Endometrial microvascular endothelial cells (primary cell): ENCODE measurements around the gene GANAB. TPM values are rescaled to one million over a fixed set of nuclear protein-coding genes. Genes with fewer than 3 reads are reported as not detected.
"Not testable (repeated sequence)": the region's sequence is repeated elsewhere in the genome, so short reads cannot be mapped to it uniquely, and the experiment has no call there.

Experiments
- in situ Hi-C: cut with HindIII; loops from 2 replicates; pipeline ENCODE4 v1.10.0; 2017; ENCODE audit warnings: low sequenced_read_pairs, low pct_unique_long_range_greater_than_20kb; ENCODE audit errors: inconsistent ontology term
- total RNA-seq: library from RNA; depleted of rRNA; stranded (reverse); fragments of >200 nt; gene quantifications from one replicate; pipeline ENCODE4 v1.2.3, GENCODE V29; 2015; ENCODE audit errors: inconsistent ontology term

GANAB gene
- 294 TPM for total RNA-seq

GRCh38 chr11:62645946-62646824 lies at the start of gene GANAB:
TSS of gene GANAB (minus strand) at chr11:62646613. CDS start at chr11:62646599, 14 bp downstream.
- in situ Hi-C loops: no loop called here

GRCh38 chr11:62694455-62695167 lies 48.2 kb upstream of the GANAB start:
- in situ Hi-C loops: loop anchor here (10.0 kb wide), 1 partner anchor 60 kb away; no protein-coding TSS in a partner anchor

- in situ Hi-C loops: loop anchor here (10.0 kb wide), 1 partner anchor 59 kb away; no protein-coding TSS in a partner anchor
These were observed 47.2 kb upstream of the GANAB start for GRCh38 chr11:62693624-62694023.

GRCh38 chr11:62689421-62690183 lies 43.2 kb upstream of the GANAB start, which contains the start of gene LRRN4CL:
TSS of gene LRRN4CL (minus strand) at chr11:62689530. CDS start at chr11:62688508, 1,022 bp downstream.
- in situ Hi-C loops: loop anchor here (10.0 kb wide), 1 partner anchor 55 kb away; no protein-coding TSS in a partner anchor

GRCh38 chr11:62688491-62688890 lies 42.1 kb upstream of the GANAB start:
- in situ Hi-C loops: no loop called here

GRCh38 chr11:62687508-62688396 lies 41.3 kb upstream of the GANAB start:
- in situ Hi-C loops: no loop called here

- in situ Hi-C loops: no loop called here
These were observed 36.1 kb upstream of the GANAB start for GRCh38 chr11:62682518-62682917.

GRCh38 chr11:62680825-62681240 lies 34.4 kb upstream of the GANAB start:
- in situ Hi-C loops: no loop called here

GRCh38 chr11:62678770-62679696 lies 32.6 kb upstream of the GANAB start, which contains the start of gene UBXN1:
TSS of gene UBXN1 (minus strand) at chr11:62679073. CDS start at chr11:62678923, 150 bp downstream.
- in situ Hi-C loops: no loop called here

GRCh38 chr11:62678433-62678769 lies 32.0 kb upstream of the GANAB start:
- in situ Hi-C loops: no loop called here

GRCh38 chr11:62677714-62678113 lies 31.3 kb upstream of the GANAB start:
- in situ Hi-C loops: no loop called here

GRCh38 chr11:62677156-62677555 lies 30.7 kb upstream of the GANAB start:
- in situ Hi-C loops: no loop called here

GRCh38 chr11:62676698-62677097 lies 30.3 kb upstream of the GANAB start:
- in situ Hi-C loops: no loop called here

- in situ Hi-C loops: not testable (repeated sequence)
These were observed 29.0 kb upstream of the GANAB start for GRCh38 chr11:62675415-62675814.

- in situ Hi-C loops: loop anchor here (25.0 kb wide), 1 partner anchor 111 kb away; the partner anchor contains the start of gene EEF1G
These were observed 26.7 kb upstream of the GANAB start for GRCh38 chr11:62673196-62673525.

- in situ Hi-C loops: loop anchor here (25.0 kb wide), 1 partner anchor 109 kb away; the partner anchor contains the start of gene EEF1G
These were observed 25.4 kb upstream of the GANAB start, which contains the start of the genes LBHD1 and UQCC3 for GRCh38 chr11:62671608-62672389. TSS of gene LBHD1 (minus strand) at chr11:62672267. CDS start at chr11:62670031, 2,236 bp downstream. TSS of gene UQCC3 (plus strand) at chr11:62671673. CDS start at chr11:62671746, 73 bp downstream.
